IPS DF 6.9 (cell line): Measurements from ENCODE around the gene AK5.

ENCODE experiments used
- DNase-seq: peaks from one replicate; pipeline ENCODE4 v3.0.0-alpha.2; 2013; ENCODE audit warnings: low read depth, low spot score
- H3K27ac ChIP-seq: one replicate; pipeline ENCODE4 v1.5.1; 2013; ENCODE audit warnings: low read length, control low read depth
- H3K27me3 ChIP-seq: 2 replicates; pipeline ENCODE4 v1.6.1; 2013; ENCODE audit warnings: mild to moderate bottlenecking, low read length; ENCODE audit not compliant: control insufficient read depth, insufficient read depth
- H3K36me3 ChIP-seq: 2 replicates; pipeline ENCODE4 v1.6.1; 2013; ENCODE audit warnings: low read length; ENCODE audit not compliant: control insufficient read depth, insufficient read depth
- H3K4me1 ChIP-seq: 2 replicates; pipeline ENCODE4 v1.6.1; 2013; ENCODE audit warnings: low read length; ENCODE audit not compliant: control insufficient read depth, insufficient read depth
- H3K4me3 ChIP-seq: 2 replicates; pipeline ENCODE4 v1.5.1; 2013; ENCODE audit warnings: mild to moderate bottlenecking, low read length
- H3K9me3 ChIP-seq: 2 replicates; pipeline ENCODE4 v1.6.1; 2013; ENCODE audit warnings: low read length, inconsistent platforms; ENCODE audit not compliant: control insufficient read depth, insufficient read depth
- WGBS: extraction: QIAGEN DNeasy Blood & Tissue Kit; methylation state at CpG from one replicate; pipeline ENCODE4 v1.1.7; 2013; ENCODE audit warnings: mixed read lengths, missing lambda C conversion rate; ENCODE audit not compliant: insufficient read length, insufficient coverage; 5-methylcytosine and 5-hydroxymethylcytosine counted together

The AK5 gene, protein sequence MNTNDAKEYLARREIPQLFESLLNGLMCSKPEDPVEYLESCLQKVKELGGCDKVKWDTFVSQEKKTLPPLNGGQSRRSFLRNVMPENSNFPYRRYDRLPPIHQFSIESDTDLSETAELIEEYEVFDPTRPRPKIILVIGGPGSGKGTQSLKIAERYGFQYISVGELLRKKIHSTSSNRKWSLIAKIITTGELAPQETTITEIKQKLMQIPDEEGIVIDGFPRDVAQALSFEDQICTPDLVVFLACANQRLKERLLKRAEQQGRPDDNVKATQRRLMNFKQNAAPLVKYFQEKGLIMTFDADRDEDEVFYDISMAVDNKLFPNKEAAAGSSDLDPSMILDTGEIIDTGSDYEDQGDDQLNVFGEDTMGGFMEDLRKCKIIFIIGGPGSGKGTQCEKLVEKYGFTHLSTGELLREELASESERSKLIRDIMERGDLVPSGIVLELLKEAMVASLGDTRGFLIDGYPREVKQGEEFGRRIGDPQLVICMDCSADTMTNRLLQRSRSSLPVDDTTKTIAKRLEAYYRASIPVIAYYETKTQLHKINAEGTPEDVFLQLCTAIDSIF

DNA sequence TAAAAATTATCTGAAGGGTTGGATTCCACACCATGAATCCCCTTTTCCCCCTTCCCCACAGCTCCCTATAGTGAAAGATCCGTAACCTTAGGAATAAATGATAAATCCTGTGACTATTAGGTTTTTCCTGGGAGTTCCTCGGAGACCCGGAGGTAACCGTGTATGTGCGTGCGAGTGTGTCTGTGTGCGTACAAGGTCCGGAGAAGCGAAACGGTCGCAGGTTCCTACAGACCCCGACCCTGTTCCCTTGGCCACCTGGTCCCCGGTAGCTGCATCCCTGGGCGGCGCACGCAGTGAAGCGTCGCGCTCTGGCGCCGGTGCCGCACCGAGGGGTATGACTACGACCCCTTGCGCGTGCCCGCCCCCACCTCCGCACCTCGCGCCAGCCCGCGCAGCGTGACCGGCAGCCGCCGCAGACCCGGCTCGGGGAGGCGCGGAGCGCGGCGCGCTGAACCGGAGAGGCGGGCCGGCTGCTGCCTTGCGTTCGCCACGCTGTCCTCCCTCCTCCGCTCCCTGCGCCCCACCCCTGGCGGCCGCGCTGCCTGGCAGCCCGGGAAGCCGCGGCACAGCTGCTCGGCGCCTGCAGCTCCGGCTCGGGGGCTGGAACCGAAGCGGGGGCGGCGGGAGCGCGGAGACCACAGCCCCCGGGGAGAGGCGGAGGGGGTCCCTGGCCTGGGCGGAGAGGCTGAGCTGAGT, at the start of gene AK5:
TSS of gene AK5 (plus strand) at position 529 of the 696 bp plus-strand sequence. CDS start 295 bp downstream, outside the sequence.
- no peak for DNase-seq

DNA sequence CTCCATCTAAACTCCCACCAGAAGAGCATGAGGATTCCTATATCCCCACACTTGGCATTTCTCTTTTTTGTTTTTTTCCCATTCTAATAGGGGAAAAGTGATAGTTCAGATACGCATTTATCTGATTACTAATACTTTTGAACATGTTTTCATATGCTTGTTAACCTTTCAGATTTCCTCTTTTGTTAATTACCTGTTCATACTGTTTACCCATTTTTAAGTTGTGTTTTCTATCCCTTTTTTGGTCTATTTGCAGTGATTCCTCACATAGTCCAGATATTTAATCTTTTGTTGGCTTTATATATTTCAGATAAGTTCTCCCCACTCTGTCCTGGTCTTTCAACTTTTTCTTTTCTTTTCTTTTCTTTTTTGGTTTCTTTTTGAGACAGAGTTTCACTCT, 49.0 kb upstream of the AK5 start:
- DNase-seq: no peak
- Histone ChIP-seq H3K4me3 (no peak overlapping the region), H3K27me3 (no peaks in the 10 kb centered on the region), H3K4me1 (no peaks in the 10 kb centered on the region), H3K27ac (no peak overlapping the region), H3K36me3 (no peaks in the 10 kb centered on the region), H3K9me3 (no peaks in the 10 kb centered on the region)
- WGBS: no CpG with 5 or more reads among the region's 1 CpG

More for the DNA sequence above, at the start of gene AK5:
- Histone ChIP-seq H3K9me3 (no peaks in the 10 kb centered on the region), H3K4me1 (no peaks in the 10 kb centered on the region; the same call in 1 of the 2 replicates), H3K27me3 (peaks cover 10% of the 10 kb centered on the region; the same call in 1 of the 2 replicates), H3K4me3 (peak within 1 kb of the TSS; percentile 62; the same call in 1 of the 2 replicates), H3K36me3 (no peaks in the 10 kb centered on the region), H3K27ac (no peak within 1 kb of the TSS)
- no CpG with 5 or more reads among the region's 71 CpGs for WGBS

DNA sequence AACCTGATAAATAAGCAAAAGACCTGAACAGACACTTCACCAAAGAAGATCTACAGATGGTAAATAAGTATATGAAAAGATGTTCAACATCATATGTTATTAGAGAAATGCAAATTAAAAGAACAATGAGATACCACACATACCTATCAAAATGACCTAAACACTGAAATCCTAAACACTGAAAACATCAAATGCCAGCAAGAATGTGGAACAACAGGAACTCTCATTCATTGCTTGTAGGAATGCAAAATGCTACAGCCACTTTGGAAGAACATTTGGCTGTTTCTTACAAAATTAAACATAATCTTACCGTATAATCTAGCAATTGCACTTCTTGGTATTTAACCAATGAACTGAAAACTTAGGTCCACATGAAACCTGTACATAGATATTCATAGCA, 47.7 kb upstream of the AK5 start:
- no CpG with 5 or more reads among the region's 1 CpG for WGBS
- no peaks in the 10 kb centered on the region for H3K27me3 ChIP-seq
- no peak overlapping the region for H3K27ac ChIP-seq
- H3K4me3 ChIP-seq: no peak overlapping the region
- no peaks in the 10 kb centered on the region for H3K36me3 ChIP-seq
- DNase-seq: no peak
- H3K4me1 ChIP-seq: no peaks in the 10 kb centered on the region
- H3K9me3 ChIP-seq: no peaks in the 10 kb centered on the region

DNA sequence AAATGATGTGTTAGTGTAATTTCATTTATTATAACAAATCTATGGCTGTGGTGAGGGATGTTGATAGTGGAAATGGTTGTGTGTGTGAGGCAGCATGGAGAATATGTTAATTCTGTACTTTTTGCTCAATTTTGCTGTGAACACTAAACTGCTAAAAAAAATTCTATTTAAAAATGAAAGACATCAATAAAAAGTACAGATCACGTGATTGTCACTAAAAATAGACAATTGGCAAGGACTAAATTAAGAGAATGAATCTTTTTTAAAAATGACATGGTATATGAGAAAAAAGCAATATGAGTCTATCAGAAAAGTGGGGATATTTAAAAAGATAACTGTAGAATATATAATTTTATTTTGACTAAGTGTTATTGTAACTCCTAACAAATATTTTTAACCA, 46.9 kb upstream of the AK5 start:
- Histone ChIP-seq H3K4me3 (no peak overlapping the region), H3K4me1 (no peaks in the 10 kb centered on the region), H3K36me3 (no peaks in the 10 kb centered on the region), H3K27ac (no peak overlapping the region), H3K9me3 (no peaks in the 10 kb centered on the region), H3K27me3 (no peaks in the 10 kb centered on the region)
- DNase-seq: no peak
- no CpG with 5 or more reads among the region's 1 CpG for WGBS

DNA sequence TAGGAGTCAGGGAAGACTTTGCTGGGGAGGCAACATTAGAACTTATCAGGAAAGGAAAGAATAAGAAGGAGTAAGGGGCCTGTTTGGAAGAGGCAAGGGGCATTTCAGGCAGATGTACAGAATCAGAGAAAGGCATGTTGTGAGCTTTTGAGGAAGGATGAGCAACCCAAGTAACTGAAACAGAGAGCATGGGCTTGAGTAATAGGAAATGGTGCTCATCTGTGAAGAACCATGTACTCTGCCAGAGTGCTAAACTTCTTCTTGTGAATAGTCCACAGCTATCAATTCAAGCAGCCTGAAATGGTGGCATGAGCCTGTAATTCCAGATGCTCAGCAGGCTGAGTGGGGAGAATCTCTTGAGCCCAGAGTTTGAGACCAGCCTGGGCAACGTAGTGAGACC, 43.4 kb upstream of the AK5 start:
- Histone ChIP-seq H3K9me3 (no peaks in the 10 kb centered on the region), H3K27me3 (no peaks in the 10 kb centered on the region), H3K36me3 (no peaks in the 10 kb centered on the region), H3K4me3 (no peak overlapping the region), H3K27ac (no peak overlapping the region), H3K4me1 (no peaks in the 10 kb centered on the region)
- no CpG with 5 or more reads among the region's 1 CpG for WGBS
- no peak for DNase-seq

DNA sequence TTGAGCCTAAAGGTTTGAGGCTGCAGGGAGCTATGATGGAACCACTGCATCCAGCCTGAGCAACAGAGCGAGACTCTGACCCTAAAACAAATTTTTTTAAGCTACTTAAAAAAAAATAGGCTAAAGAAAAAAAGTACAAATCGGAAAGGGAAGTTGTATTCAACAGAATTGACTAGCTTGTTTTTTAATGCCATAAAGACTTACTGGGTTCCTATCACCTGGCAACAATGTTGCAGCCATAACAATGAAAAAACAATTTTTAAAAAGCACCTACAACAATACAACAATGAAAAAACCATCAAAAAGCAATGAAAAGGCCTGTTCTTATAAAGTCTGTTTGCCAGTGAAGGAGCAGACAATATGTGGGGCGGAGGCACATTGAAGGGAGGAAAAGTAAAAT, 42.5 kb upstream of the AK5 start:
- no peak for DNase-seq
- H3K27ac ChIP-seq: no peak overlapping the region
- H3K36me3 ChIP-seq: no peaks in the 10 kb centered on the region
- no CpG with 5 or more reads among the region's 3 CpGs for WGBS
- no peak overlapping the region for H3K4me3 ChIP-seq
- no peaks in the 10 kb centered on the region for H3K27me3 ChIP-seq
- no peaks in the 10 kb centered on the region for H3K4me1 ChIP-seq
- no peaks in the 10 kb centered on the region for H3K9me3 ChIP-seq

DNA sequence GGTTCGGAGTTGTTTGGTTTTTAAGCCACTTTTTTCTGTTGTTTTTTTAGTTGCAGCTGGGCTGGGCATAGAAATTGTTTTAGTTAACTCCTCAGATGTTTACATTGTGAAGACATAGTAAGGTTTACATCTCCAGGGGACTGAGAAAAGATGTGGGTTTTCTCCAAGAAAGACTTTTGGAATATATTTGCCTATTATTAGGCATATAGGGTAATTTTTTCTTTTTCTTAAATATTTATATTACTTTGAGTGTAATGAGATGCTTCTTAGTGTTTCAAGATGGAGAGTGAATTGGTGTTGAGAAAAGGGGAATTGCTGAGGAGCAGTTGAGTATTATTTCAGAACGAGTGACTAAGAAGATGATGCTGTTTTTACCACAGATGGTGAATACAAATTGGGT, 36.0 kb upstream of the AK5 start:
- no peaks in the 10 kb centered on the region for H3K36me3 ChIP-seq
- no peak overlapping the region for H3K4me3 ChIP-seq
- no peaks in the 10 kb centered on the region for H3K9me3 ChIP-seq

DNA sequence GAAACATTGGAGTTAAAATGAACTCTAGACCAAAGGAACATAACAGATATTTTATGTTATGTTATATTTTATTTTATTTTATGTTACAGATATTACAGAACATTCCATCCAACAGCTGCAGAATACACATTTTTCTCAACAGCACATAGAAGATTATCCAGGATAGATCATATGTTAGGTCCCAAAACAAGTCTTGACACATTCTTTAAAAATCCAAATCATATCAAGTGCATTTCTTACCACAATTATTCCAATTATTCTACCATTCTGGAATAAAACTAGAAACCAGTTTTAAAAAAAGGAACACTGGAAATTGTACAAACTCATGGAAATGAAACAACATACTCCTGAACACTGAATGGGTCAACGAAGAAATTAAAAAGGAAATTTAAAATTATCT, 31.7 kb upstream of the AK5 start:
- H3K36me3 ChIP-seq: 0 out of 2 replicates have a peak, but pooled peaks cover 2% of the 10 kb centered on the region
- peaks cover 2% of the 10 kb centered on the region; the same call in 1 of the 2 replicates for H3K4me1 ChIP-seq
- no peak overlapping the region for H3K27ac ChIP-seq
- no peaks in the 10 kb centered on the region for H3K27me3 ChIP-seq
- WGBS: no CpG with 5 or more reads among the region's 1 CpG
- no peak for DNase-seq
- no peak overlapping the region for H3K4me3 ChIP-seq
- no peaks in the 10 kb centered on the region; the same call in 1 of the 2 replicates for H3K9me3 ChIP-seq

More for the DNA sequence above, 36.0 kb upstream of the AK5 start:
- Histone ChIP-seq H3K27me3 (no peaks in the 10 kb centered on the region), H3K4me1 (no peaks in the 10 kb centered on the region), H3K27ac (no peak overlapping the region)
- DNase-seq: no peak
- 100% methylated on average over 1 of the region's 2 CpGs for WGBS

DNA sequence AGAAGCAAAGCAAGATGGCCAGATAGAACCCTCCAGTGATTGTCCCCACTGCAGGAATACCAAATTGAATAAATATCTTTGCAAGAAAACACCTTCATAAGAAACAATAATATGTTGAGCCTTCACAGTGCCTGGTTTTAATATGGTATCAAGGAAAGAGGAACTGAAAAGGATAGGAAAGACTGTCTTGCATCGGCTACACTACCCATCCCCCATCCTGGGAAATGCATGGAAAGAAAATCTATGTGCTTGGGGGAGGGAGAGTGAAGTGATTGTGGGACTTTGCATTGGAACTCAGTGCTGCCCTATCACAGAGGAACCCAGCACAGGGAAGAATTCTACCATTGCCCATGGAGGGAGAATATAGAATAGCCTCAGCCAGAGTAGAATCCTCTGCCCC, 28.6 kb upstream of the AK5 start:
- no CpG with 5 or more reads among the region's 1 CpG for WGBS
- no peak for DNase-seq
- Histone ChIP-seq H3K36me3 (0 out of 2 replicates have a peak, but pooled peaks cover 2% of the 10 kb centered on the region), H3K9me3 (no peaks in the 10 kb centered on the region; the same call in 1 of the 2 replicates), H3K27me3 (no peaks in the 10 kb centered on the region), H3K27ac (no peak overlapping the region), H3K4me1 (peaks cover 2% of the 10 kb centered on the region; the same call in 1 of the 2 replicates), H3K4me3 (no peak overlapping the region)

DNA sequence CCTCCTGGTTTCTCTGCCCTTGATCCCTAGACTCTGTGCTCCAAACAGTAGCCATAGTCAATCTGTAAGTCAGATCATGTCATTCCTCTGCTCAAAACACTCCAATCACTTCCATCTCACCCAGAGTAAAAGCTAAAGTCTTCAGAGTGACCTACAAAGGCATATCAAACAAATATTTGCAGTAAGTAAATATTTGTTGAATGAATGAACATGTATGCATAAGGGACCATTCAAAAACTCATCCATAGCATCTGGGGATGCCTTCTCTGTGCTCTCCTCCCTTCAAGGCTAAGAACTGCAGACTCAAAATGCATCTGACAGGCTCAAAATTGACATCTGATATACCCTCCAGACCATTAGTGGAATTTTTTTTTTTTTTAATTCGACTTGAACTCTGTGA, 18.1 kb upstream of the AK5 start:
- Histone ChIP-seq H3K27me3 (peaks cover 2% of the 10 kb centered on the region; the same call in 1 of the 2 replicates), H3K36me3 (no peaks in the 10 kb centered on the region), H3K27ac (no peak overlapping the region), H3K4me1 (peaks cover 1% of the 10 kb centered on the region; the same call in 1 of the 2 replicates), H3K9me3 (no peaks in the 10 kb centered on the region), H3K4me3 (no peak overlapping the region)
- WGBS: no CpG with 5 or more reads among the region's 1 CpG
- no peak for DNase-seq
